HL-60 (cell line): ENCODE measurements around the gene ZDHHC20.

Experiments used
- CTCF ChIP-seq: IDR thresholded peaks from one replicate; pipeline ENCODE4 v1.5.1; 2011; ENCODE audit warnings: low read length, control low read depth, inconsistent platforms; ENCODE audit not compliant: insufficient read depth
- GABPA ChIP-seq: IDR thresholded peaks from 2 replicates; pipeline ENCODE4 v1.6.1; 2012; ENCODE audit warnings: low read depth
- POLR2AphosphoS5 ChIP-seq: IDR thresholded peaks from 2 replicates; pipeline ENCODE4 v1.6.1; 2012; ENCODE audit warnings: low read depth
- REST ChIP-seq: IDR thresholded peaks from 2 replicates; pipeline ENCODE4 v1.6.1; 2012; ENCODE audit warnings: low read depth; ENCODE audit not compliant: insufficient replicate concordance
- SPI1 ChIP-seq: IDR thresholded peaks from 2 replicates; pipeline ENCODE4 v1.6.1; 2012; ENCODE audit warnings: low read depth, mild to moderate bottlenecking, borderline replicate concordance

- no peak for TF ChIP-seq POLR2AphosphoS5
- no peak for TF ChIP-seq CTCF
- TF ChIP-seq REST: no peak
- no peak for TF ChIP-seq GABPA
- TF ChIP-seq SPI1: no peak
Measured at GRCh38 chr13:21395953-21396352, 63.1 kb downstream of the ZDHHC20 start.
